ENCODE results near the gene ANKRD35. TPM values are rescaled to one million over a fixed set of nuclear protein-coding genes. Genes with fewer than 3 reads are reported as not detected.
"Not testable (repeated sequence)": the region's sequence is repeated elsewhere in the genome, so short reads cannot be mapped to it uniquely, and the experiment has no call there.

ANKRD35 gene
- total RNA-seq, 2 experiments from 2014 or later: 0.40 to 0.42 TPM

- DNase-seq: peak; percentile 79
- H3K36me3 Mint-ChIP-seq (ENCODE audit: low read depth): peaks cover 24% of the 10 kb centered on the region
- H3K9me3 Mint-ChIP-seq: no peaks in the 10 kb centered on the region
- no peaks in the 10 kb centered on the region for H3K27me3 Mint-ChIP-seq
- CTCF ChIA-PET: interaction anchor here (0.6 to 7.3 kb wide), 39 partner anchors 10 to 193 kb away, joined by 3 to 141 read pairs (median 5); partner anchors contain the start of genes ANKRD34A, ANKRD35, LIX1L and PEX11B
- H3K4me3 Mint-ChIP-seq: no peak within 1 kb of the TSS
- POLR2A ChIA-PET: interaction anchor here (0.7 kb wide), 1 partner anchor 73 kb away, joined by 3 read pairs; no protein-coding TSS in a partner anchor
- H3K27ac Mint-ChIP-seq: no peak within 1 kb of the TSS
- H3K4me1 Mint-ChIP-seq: peaks cover 11% of the 10 kb centered on the region
Measured at GRCh38 chr1:145845514-145846161, 40.0 kb downstream of the ANKRD35 start, which contains the start of gene NUDT17. NUDT17 (plus strand) TSS chr1:145845630; CDS start chr1:145845641, 11 bp downstream.

- peaks cover 25% of the 10 kb centered on the region for H3K36me3 Mint-ChIP-seq (ENCODE audit: low read depth)
- no peaks in the 10 kb centered on the region for H3K27me3 Mint-ChIP-seq
Measured at GRCh38 chr1:145845144-145845513, 40.5 kb downstream of the ANKRD35 start.

GRCh38 chr1:145843031-145843430, 42.6 kb downstream of the ANKRD35 start:
- Mint-ChIP-seq H3K36me3 (ENCODE audit: low read depth) (peaks cover 33% of the 10 kb centered on the region), H3K4me1 (peaks cover 8% of the 10 kb centered on the region), H3K4me3 (no peak overlapping the region), H3K27ac (no peak overlapping the region), H3K27me3 (no peaks in the 10 kb centered on the region), H3K9me3 (no peaks in the 10 kb centered on the region)
- POLR2A ChIA-PET: no interaction called here
- no peak for DNase-seq
- CTCF ChIA-PET: interaction anchor here (0.6 to 1.0 kb wide), 3 partner anchors 12 to 16 kb away, joined by 3 to 7 read pairs (median 3); partner anchors contain the start of gene PIAS3

More at GRCh38 chr1:145845144-145845513, 40.5 kb downstream of the ANKRD35 start:
- CTCF ChIA-PET: interaction anchor here (0.7 to 7.3 kb wide), 36 partner anchors 10 to 194 kb away, joined by 3 to 141 read pairs (median 6); partner anchors contain the start of genes ANKRD34A, ANKRD35, PEX11B and PIAS3
- POLR2A ChIA-PET: interaction anchor here (0.7 kb wide), 1 partner anchor 72 kb away, joined by 3 read pairs; no protein-coding TSS in a partner anchor
- Mint-ChIP-seq H3K4me1 (peaks cover 9% of the 10 kb centered on the region), H3K4me3 (no peak overlapping the region), H3K27ac (no peak overlapping the region), H3K9me3 (no peaks in the 10 kb centered on the region)
- no peak for DNase-seq

- POLR2A ChIA-PET: no interaction called here
Measured at GRCh38 chr1:145837656-145838055, 48.0 kb downstream of the ANKRD35 start.

GRCh38 chr1:145830810-145831209, 54.9 kb downstream of the ANKRD35 start:
- H3K27me3 Mint-ChIP-seq, POLR2A ChIA-PET, H3K4me3 Mint-ChIP-seq, DNase-seq, H3K27ac Mint-ChIP-seq, H3K9me3 Mint-ChIP-seq: not testable (repeated sequence)
- H3K4me1 Mint-ChIP-seq: peaks cover 23% of the 10 kb centered on the region
- CTCF ChIA-PET: interaction anchor here (0.6 to 3.1 kb wide), 4 partner anchors 12 to 142 kb away, joined by 3 to 24 read pairs (median 4); partner anchors contain the start of genes ANKRD35 and NUDT17
- H3K36me3 Mint-ChIP-seq (ENCODE audit: low read depth): peaks cover 69% of the 10 kb centered on the region

More at GRCh38 chr1:145837656-145838055, 48.0 kb downstream of the ANKRD35 start:
- Mint-ChIP-seq H3K27me3 (no peaks in the 10 kb centered on the region), H3K36me3 (ENCODE audit: low read depth) (peaks cover 60% of the 10 kb centered on the region), H3K9me3 (no peaks in the 10 kb centered on the region), H3K4me1 (no peaks in the 10 kb centered on the region), H3K4me3 (no peak overlapping the region), H3K27ac (no peak overlapping the region)
- CTCF ChIA-PET: interaction anchor here (0.8 kb wide), 1 partner anchor 9 kb away, joined by 3 read pairs; no protein-coding TSS in a partner anchor
- DNase-seq: no peak

GRCh38 chr1:145828367-145829026, 57.2 kb downstream of the ANKRD35 start:
- H3K36me3 Mint-ChIP-seq (ENCODE audit: low read depth): peaks cover 71% of the 10 kb centered on the region
- POLR2A ChIA-PET: interaction anchor here (0.7 kb wide), 1 partner anchor 151 kb away, joined by 17 read pairs; no protein-coding TSS in a partner anchor
- no peaks in the 10 kb centered on the region for H3K27me3 Mint-ChIP-seq
- H3K4me3 Mint-ChIP-seq: no peak overlapping the region
- no peak for DNase-seq
- H3K9me3 Mint-ChIP-seq: no peaks in the 10 kb centered on the region
- CTCF ChIA-PET: interaction anchor here (0.6 to 2.0 kb wide), 6 partner anchors 12 to 35 kb away, joined by 3 to 14 read pairs (median 3); partner anchors contain the start of gene NUDT17
- peaks cover 34% of the 10 kb centered on the region for H3K4me1 Mint-ChIP-seq
- no peak overlapping the region for H3K27ac Mint-ChIP-seq

GRCh38 chr1:145827966-145828365, 57.7 kb downstream of the ANKRD35 start:
- DNase-seq: no peak
- peaks cover 34% of the 10 kb centered on the region for H3K4me1 Mint-ChIP-seq

GRCh38 chr1:145826030-145826429, 59.6 kb downstream of the ANKRD35 start:
- peaks cover 52% of the 10 kb centered on the region for H3K36me3 Mint-ChIP-seq (ENCODE audit: low read depth)
- peaks cover 35% of the 10 kb centered on the region for H3K4me1 Mint-ChIP-seq

More at GRCh38 chr1:145827966-145828365, 57.7 kb downstream of the ANKRD35 start:
- H3K4me3 Mint-ChIP-seq: no peak overlapping the region
- H3K36me3 Mint-ChIP-seq (ENCODE audit: low read depth): peaks cover 66% of the 10 kb centered on the region
- ChIA-PET CTCF (interaction anchor here (0.6 to 2.0 kb wide), 4 partner anchors 16 to 36 kb away, joined by 3 to 14 read pairs (median 4); partner anchors contain the start of gene NUDT17), POLR2A (interaction anchor here (0.7 kb wide), 1 partner anchor 152 kb away, joined by 17 read pairs; no protein-coding TSS in a partner anchor)
- H3K9me3 Mint-ChIP-seq: no peaks in the 10 kb centered on the region
- no peak overlapping the region for H3K27ac Mint-ChIP-seq
- H3K27me3 Mint-ChIP-seq: no peaks in the 10 kb centered on the region

GRCh38 chr1:145824499-145824842, 61.2 kb downstream of the ANKRD35 start:
- Mint-ChIP-seq H3K9me3 (no peaks in the 10 kb centered on the region), H3K36me3 (ENCODE audit: low read depth) (peaks cover 39% of the 10 kb centered on the region), H3K27ac (peak overlapping the region; percentile 95), H3K4me3 (peak overlapping the region; percentile 96), H3K4me1 (peaks cover 35% of the 10 kb centered on the region), H3K27me3 (no peaks in the 10 kb centered on the region)
- ChIA-PET CTCF (interaction anchor here (0.9 to 4.2 kb wide), 5 partner anchors 10 to 197 kb away, joined by 3 to 24 read pairs (median 5); partner anchors contain the start of genes HJV and NUDT17), POLR2A (no interaction called here)
- DNase-seq: no peak

More at GRCh38 chr1:145826030-145826429, 59.6 kb downstream of the ANKRD35 start:
- Mint-ChIP-seq H3K9me3 (no peaks in the 10 kb centered on the region), H3K4me3 (peak overlapping the region; percentile 96), H3K27me3 (no peaks in the 10 kb centered on the region), H3K27ac (no peak overlapping the region)
- CTCF ChIA-PET: interaction anchor here (1.0 to 4.2 kb wide), 4 partner anchors 9 to 34 kb away, joined by 3 to 24 read pairs (median 6); partner anchors contain the start of gene NUDT17
- no peak for DNase-seq
- POLR2A ChIA-PET: interaction anchor here (0.6 kb wide), 1 partner anchor 154 kb away, joined by 3 read pairs; no protein-coding TSS in a partner anchor

GRCh38 chr1:145823565-145824498, 61.8 kb downstream of the ANKRD35 start, which contains the start of the genes POLR3C and RNF115:
POLR3C (plus strand) TSS chr1:145824200; CDS start chr1:145825777, 1,577 bp downstream.
RNF115 (minus strand) TSS chr1:145824095; CDS start chr1:145823873, 222 bp downstream.
- peak within 1 kb of the TSS; percentile 96 for H3K4me3 Mint-ChIP-seq
- POLR2A ChIA-PET: no interaction called here
- peak; percentile 92 for DNase-seq
- no peaks in the 10 kb centered on the region for H3K9me3 Mint-ChIP-seq
- peaks cover 37% of the 10 kb centered on the region for H3K4me1 Mint-ChIP-seq
- CTCF ChIA-PET: interaction anchor here (0.9 to 4.2 kb wide), 5 partner anchors 11 to 198 kb away, joined by 3 to 24 read pairs (median 5); partner anchors contain the start of genes HJV and NUDT17
- H3K27me3 Mint-ChIP-seq: no peaks in the 10 kb centered on the region
- peaks cover 37% of the 10 kb centered on the region for H3K36me3 Mint-ChIP-seq (ENCODE audit: low read depth)
- peak within 1 kb of the TSS; percentile 95 for H3K27ac Mint-ChIP-seq

GRCh38 chr1:145822779-145823331, 62.8 kb downstream of the ANKRD35 start:
- Mint-ChIP-seq H3K36me3 (ENCODE audit: low read depth) (peaks cover 29% of the 10 kb centered on the region), H3K4me1 (peaks cover 29% of the 10 kb centered on the region)
- H3K4me3 Mint-ChIP-seq, H3K27me3 Mint-ChIP-seq, POLR2A ChIA-PET, H3K27ac Mint-ChIP-seq, H3K9me3 Mint-ChIP-seq, DNase-seq: not testable (repeated sequence)
- CTCF ChIA-PET: interaction anchor here (4.2 kb wide), 1 partner anchor 23 kb away, joined by 24 read pairs; the partner anchor contains the start of gene NUDT17

All from activated CD4-positive, alpha-beta T cell treated with anti-CD3 and anti-CD28 coated beads, Interleukin-2, amount 10 ng/mL, durations not matched to agents 7 days and 5 days (primary cell).